Measurements from ENCODE around the gene GMDS. TPM values are rescaled to one million over a fixed set of nuclear protein-coding genes. Genes with fewer than 3 reads are reported as not detected.
A peak's percentile ranks its signal among the peaks of the same experiment; 100 is the strongest.

Gene GMDS
- total RNA-seq, 8 experiments from 2014 or later = 4.5 to 61.7 (median 6.9) TPM

DNA sequence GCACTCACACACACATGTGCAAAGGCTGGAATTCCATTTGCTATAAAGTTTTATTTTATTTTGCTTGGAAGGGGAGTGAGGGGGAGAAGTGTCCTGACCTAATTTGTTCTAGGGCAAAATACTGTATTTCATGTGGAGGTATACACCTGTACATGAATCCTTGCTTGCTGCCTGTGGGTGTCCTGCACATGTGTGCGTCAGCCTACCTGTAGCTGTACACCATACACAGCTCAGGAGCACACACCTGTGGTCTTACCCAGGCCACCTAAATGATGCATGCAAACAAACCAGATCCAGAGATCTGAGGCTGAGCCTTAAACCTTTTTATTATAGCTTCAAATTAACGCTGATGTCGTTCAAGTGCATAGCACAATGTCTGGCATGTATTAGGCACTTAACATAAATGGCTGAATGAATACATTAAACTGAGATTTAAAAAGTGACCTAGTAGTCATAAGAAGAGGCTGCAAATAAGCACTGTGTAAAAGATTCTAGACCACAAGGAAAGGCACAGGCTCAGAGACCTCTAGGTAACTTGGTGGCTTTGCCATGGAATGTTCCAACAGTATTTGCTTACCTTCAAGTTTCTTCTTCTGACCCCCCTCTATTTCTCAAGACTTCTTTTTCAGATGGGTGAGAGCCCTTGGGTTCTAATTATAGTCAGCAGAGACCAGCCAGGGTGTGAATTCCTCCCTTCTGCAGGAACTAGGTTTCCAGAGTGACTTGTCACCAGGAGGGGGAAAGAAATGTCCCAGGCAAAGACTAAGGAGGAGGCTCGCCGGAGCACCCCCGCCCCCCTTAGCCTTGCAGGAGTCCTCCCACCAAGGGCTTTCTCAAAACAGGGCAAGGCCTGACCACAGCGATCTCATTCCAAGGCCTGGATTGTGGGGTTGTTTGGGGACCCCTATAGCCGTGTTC, 622.3 kb downstream of the GMDS start:
- H3K27ac ChIP-seq = no peak overlapping the region
- ATAC-seq (replicated peaks in 6 of 8) = no peak
- in situ Hi-C loops (cut with MboI; ENCODE audit: low pct_unique_long_range_greater_than_20kb in 2 of 9, low sequenced_read_pairs in 9 of 9, unreplicated experiment in 9 of 9) = loop anchor here in 3 of 9 experiments (25.0 kb wide), 2 partner anchors 489 to 1014 kb away; no protein-coding TSS in a partner anchor
- H3K4me3 ChIP-seq = no peak overlapping the region
- WGBS, 10 experiments = 20 to 100% (median 50%) methylated on average over 1 to 5 of the region's 8 CpGs; no CpG with 5 or more reads in 1 of the 10 experiments
- peaks cover 2 to 5% of the 10 kb centered on the region in 2 donors for H3K4me1 ChIP-seq (replicated peaks in 1 of 2)

DNA sequence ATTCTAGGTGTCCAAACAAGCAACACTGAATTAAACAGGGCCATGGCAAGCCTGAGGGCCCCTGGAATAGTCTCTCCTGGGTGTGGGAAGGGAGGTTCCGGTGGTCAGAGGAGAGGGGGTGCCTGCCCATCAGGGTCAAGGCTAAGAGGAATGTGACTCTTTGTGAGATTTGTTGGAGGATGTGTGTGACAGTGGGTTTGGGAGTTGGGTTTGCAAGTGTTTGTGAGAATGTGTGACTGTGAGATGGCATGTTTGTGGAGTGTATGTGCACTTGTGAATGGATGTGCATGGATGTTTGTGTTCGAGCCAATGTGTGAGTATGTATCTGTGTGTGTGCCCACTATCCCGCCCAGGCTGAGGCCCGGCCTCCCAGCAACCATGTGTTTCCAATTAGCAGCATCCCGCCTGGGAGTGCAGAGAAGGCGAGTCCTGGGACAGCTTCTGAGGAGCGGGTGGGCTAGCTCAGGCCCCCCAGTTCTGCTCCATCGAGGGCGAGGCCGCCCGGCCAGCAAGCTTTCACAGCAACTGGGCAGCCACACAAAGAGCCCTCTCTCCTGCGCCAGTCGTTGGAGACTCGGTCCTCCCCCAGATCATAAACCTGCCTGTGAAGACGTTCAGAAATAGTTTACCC, 623.1 kb downstream of the GMDS start:
- Histone ChIP-seq H3K27ac (no peak overlapping the region), H3K4me3 (no peak overlapping the region), H3K4me1 (replicated peaks in 1 of 2) (peaks cover 2 to 5% of the 10 kb centered on the region in 2 donors)
- peak in 2 of 8 experiments; percentile 11 to 24 for ATAC-seq (replicated peaks in 6 of 8)
- in situ Hi-C loops (cut with MboI; ENCODE audit: low pct_unique_long_range_greater_than_20kb in 2 of 9, low sequenced_read_pairs in 9 of 9, unreplicated experiment in 9 of 9) = loop anchor here in 3 of 9 experiments (25.0 kb wide), 2 partner anchors 490 to 1015 kb away; no protein-coding TSS in a partner anchor
- 30 to 87% (median 75%) methylated on average over 1 to 11 of the region's 15 CpGs; no CpG with 5 or more reads in 3 of the 10 experiments for WGBS, 10 experiments

DNA sequence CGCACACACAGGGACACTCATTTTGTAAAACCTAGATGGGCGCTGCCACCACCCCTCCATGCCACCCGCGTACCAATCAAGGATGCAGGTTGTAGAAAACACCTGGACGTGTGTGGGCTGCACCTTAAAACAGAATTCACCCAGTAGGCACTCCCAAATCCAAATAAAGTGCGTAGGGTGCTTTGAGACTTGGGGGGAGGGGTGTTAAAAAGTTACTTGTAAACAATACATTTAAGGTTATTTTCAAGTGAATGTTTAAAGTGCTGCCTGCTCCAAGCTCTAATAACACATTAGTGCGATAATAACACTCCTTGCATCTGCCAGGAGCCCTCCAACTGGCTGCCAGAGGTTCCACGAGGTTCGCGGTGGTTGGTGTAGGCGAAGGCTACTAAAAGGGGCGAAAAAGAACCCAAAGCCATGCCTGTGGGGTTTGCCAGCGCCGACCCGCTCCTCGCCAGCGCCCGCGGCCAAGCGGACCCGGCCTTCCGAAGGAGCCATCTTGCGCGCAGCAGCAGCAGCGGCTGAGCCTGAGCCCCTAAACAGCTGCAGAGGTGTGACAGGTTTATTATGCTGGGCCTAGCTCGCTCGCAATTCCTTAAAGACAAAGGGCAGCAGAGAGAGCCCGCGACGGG, 624.2 kb downstream of the GMDS start:
- ATAC-seq (replicated peaks in 6 of 8) = no peak
- Histone ChIP-seq H3K4me3 (no peak overlapping the region), H3K27ac (no peak overlapping the region), H3K4me1 (replicated peaks in 1 of 2) (peaks cover 2 to 5% of the 10 kb centered on the region in 2 donors)
- WGBS, 10 experiments = 40 to 100% (median 80%) methylated on average over 1 to 28 of the region's 30 CpGs; no CpG with 5 or more reads in 1 of the 10 experiments
- in situ Hi-C loops (cut with MboI; ENCODE audit: low pct_unique_long_range_greater_than_20kb in 2 of 9, low sequenced_read_pairs in 9 of 9, unreplicated experiment in 9 of 9) = loop anchor here in 3 of 9 experiments (25.0 kb wide), 2 partner anchors 491 to 1016 kb away; no protein-coding TSS in a partner anchor

DNA sequence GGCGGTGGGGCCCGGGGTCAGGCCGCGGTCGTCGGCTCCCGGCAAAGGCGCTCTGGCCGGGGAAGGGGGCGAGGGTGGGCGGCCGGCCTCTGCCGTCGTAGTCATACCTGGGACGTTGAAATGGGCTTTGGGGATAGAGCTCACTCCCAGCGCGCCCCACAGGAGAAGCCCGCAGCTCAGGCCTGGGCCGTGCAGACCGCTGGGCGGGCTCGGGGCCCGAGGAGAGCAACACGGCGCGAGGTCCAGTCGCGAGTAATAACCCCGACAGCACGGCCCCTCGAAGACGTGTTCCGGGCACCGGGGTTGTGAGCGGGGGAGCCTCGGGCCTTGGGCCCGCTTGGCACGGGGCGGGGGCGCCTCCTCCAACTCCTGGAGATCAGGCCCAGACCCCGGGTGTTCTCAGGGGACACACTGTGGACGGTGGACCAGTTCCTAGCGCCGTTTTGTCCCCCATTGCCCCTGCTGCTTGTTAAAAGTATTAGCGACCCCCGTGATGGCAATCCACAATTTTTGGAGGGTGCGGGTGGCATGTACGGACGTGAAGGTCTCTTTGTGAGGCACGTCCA, 624.8 kb downstream of the GMDS start:
- in situ Hi-C loops (cut with MboI; ENCODE audit: low pct_unique_long_range_greater_than_20kb in 2 of 9, low sequenced_read_pairs in 9 of 9, unreplicated experiment in 9 of 9) = loop anchor here in 3 of 9 experiments (25.0 kb wide), 2 partner anchors 492 to 1017 kb away; no protein-coding TSS in a partner anchor
- Histone ChIP-seq H3K4me1 (replicated peaks in 1 of 2) (peaks cover 2 to 5% of the 10 kb centered on the region in 2 donors), H3K27ac (no peak overlapping the region), H3K4me3 (no peak overlapping the region)
- no peak for ATAC-seq (replicated peaks in 6 of 8)
- WGBS, 10 experiments = 82 to 90% (median 86%) methylated on average over 3 to 7 of the region's 50 CpGs; no CpG with 5 or more reads in 7 of the 10 experiments

DNA sequence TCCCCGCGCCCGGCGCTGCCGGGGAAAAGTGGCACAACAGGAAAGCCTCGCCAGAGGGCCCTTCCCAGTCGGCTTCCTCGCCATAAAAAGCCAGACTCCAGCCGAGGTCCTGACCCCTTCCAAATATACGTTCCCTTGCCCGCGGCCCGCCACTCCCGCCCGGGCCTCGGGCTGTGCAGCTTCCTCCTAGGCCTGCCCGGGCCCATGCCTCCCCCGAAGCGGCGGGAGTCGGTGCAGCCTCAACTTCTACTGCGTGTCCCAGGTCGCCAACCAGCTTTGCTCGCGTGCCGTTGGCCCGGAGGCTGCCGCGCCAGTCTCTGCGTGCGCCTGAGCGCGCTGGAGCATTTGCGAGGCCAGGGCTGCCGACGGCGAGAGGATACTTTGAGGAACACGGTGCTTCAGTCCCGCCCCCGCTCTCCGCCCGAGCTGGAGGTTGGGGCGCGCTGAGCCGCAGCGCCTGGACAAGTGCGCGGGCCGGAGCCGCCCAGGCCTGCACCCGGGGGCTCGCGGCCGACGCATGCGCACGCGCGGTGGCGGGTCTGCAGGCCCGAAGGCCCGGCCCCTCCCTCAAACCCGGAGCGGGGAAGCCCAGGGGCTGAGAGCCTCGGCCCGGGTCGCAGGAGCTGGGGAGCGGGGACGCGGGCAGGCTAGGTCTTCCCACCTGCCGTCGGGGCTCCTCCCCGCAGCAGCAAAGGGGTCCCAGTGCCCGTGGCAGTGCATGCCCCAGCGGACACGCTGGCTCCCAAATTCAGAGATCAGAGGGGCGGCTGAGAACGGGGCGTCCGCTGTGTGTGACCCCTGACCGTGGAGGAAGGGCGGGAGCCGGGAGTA, 625.5 kb downstream of the GMDS start:
- Histone ChIP-seq H3K4me1 (replicated peaks in 1 of 2) (peaks cover under 1 to 4% of the 10 kb centered on the region in 2 donors), H3K4me3 (no peak overlapping the region), H3K27ac (no peak overlapping the region)
- peak in 5 of 8 experiments; percentile 3 to 68 (median 22) for ATAC-seq (replicated peaks in 6 of 8)
- in situ Hi-C loops (cut with MboI; ENCODE audit: low pct_unique_long_range_greater_than_20kb in 2 of 9, low sequenced_read_pairs in 9 of 9, unreplicated experiment in 9 of 9) = loop anchor here in 3 of 9 experiments (25.0 kb wide), 2 partner anchors 492 to 1017 kb away; no protein-coding TSS in a partner anchor
- 5 to 50% (median 8%) methylated on average over 2 to 16 of the region's 83 CpGs; no CpG with 5 or more reads in 7 of the 10 experiments for WGBS, 10 experiments

DNA sequence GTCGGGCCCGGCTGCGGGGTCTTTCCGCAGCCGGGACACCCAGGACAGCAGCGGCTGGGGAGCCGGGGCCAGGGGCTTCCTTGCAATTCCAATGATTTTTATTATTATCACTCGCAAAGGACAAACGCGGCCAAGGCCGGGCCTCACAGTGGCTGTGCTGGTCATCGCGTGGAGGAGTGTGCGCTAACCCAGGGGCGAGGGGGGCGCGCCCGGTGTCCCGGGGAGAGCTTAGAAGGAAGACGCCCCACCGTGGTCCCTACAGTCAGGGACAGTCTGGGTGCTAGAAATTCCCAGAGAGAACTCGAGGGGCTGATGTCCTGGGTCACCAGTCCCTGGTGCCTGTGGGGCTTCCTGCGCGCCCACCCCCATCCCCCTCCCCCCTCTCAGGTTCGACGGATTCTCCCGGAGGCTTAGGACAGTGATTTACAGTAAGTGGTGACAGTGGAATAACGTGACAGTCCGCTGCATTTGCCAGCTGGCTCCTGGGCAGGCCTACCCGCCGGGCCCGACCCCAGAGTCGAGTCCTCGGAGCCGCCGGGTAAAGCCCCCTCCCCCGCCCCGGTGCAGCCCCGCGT, 626.2 kb downstream of the GMDS start:
- Histone ChIP-seq H3K27ac (no peak overlapping the region), H3K4me1 (replicated peaks in 1 of 2) (peaks cover 0 to 9% of the 10 kb centered on the region in 2 donors), H3K4me3 (no peak overlapping the region)
- in situ Hi-C loops (cut with MboI; ENCODE audit: low pct_unique_long_range_greater_than_20kb in 2 of 9, low sequenced_read_pairs in 9 of 9, unreplicated experiment in 9 of 9) = loop anchor here in 3 of 9 experiments (25.0 kb wide), 2 partner anchors 493 to 1018 kb away; no protein-coding TSS in a partner anchor
- ATAC-seq (replicated peaks in 6 of 8) = peak in 1 of 8 experiments; percentile 0
- WGBS, 10 experiments = 31 to 48% methylated on average over 5 to 16 of the region's 40 CpGs; no CpG with 5 or more reads in 8 of the 10 experiments

DNA sequence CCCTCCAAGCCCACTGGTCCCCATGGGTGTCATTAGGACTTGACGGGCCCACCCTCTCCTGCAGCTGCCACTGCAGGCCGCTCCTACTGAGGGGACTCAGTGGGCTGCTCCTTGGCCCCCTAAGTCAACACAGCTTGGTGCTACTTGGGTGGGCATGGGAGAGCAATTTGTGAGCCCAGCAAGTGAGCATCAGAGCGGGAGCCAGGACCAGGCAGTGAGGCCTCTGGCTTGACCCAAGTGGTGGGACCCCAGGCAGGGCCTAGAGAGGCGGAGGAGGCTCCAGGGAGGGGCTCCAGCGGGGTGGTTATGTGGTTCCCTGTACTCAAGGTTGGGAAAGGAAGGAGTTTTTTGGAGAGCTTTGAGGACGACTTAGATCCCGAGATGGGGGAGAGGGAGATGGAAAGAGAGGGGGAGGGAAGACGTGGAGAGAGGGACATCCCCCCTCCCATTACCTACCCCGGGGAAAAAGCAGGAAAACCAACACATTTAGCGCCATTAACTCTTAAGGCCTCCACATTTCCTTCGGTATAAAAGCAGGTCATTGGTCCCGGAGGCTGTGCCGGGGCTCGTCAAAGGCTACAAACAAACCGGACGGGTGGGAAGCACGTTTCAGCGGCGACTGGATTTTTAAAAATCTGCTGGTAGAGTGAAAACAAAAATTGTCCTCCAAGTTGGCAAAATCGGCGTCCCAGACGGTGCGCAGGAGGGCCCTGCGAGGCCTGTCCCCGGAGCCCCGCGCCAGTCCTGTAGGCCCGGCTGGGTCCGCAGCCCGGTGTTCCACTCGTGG, 626.9 kb downstream of the GMDS start:
- H3K4me1 ChIP-seq (replicated peaks in 1 of 2) = peaks cover 0 to 10% of the 10 kb centered on the region in 2 donors
- no peak for ATAC-seq (replicated peaks in 6 of 8)
- H3K27ac ChIP-seq = no peak overlapping the region
- no peak overlapping the region for H3K4me3 ChIP-seq
- WGBS, 10 experiments = 30 to 100% (median 68%) methylated on average over 1 to 21 of the region's 31 CpGs; no CpG with 5 or more reads in 4 of the 10 experiments
- in situ Hi-C loops (cut with MboI; ENCODE audit: low pct_unique_long_range_greater_than_20kb in 2 of 9, low sequenced_read_pairs in 9 of 9, unreplicated experiment in 9 of 9) = loop anchor here in 3 of 9 experiments (25.0 kb wide), 2 partner anchors 494 to 1019 kb away; no protein-coding TSS in a partner anchor

DNA sequence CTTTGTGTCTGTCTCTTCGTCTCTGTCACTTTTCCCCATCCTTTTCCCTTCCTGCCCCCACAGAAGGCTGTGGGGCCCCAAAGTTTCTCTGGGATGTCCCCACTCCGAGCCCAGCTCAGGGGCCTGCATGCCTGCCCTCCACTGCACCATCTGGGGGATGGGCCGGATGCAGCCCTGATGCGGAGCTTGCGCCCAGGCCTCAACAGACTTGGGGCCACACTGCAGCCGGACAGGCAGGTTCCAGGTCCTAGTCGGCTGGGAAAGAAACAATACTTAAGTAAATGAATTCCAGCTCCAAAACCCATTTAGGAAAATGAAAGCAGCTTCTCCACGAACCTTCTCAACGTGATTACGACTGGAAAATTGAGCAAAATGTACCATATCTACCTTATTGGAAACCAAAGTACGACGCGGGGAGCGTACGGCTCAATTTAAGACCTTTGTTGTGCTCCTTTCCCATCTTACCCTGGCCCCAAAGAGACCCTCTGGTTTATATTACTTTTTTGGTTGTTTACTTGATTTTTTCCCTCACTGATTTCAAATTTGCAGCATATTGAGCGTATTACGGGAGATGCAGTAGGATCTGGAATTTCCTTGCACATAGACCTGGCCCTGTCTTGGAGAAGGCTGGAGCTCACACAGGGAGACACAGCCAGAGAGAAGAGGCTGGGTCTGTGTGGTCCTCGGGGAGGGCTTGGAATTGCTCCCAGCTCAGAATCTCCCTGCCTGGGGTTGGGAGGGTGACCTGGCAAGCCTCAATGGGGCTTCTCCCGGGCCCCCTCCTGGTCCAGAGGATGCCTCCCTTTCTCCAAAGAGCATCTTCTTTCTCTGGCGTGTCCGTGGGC, 627.7 kb downstream of the GMDS start:
- Histone ChIP-seq H3K27ac (no peak overlapping the region), H3K4me1 (replicated peaks in 1 of 2) (peaks cover 0 to 11% of the 10 kb centered on the region in 2 donors), H3K4me3 (no peak overlapping the region)
- in situ Hi-C loops (cut with MboI; ENCODE audit: low pct_unique_long_range_greater_than_20kb in 2 of 9, low sequenced_read_pairs in 9 of 9, unreplicated experiment in 9 of 9) = loop anchor here in 3 of 9 experiments (25.0 kb wide), 2 partner anchors 495 to 1020 kb away; no protein-coding TSS in a partner anchor
- WGBS, 10 experiments = 55 to 93% (median 83%) methylated on average over 3 to 12 of the region's 21 CpGs
- no peak for ATAC-seq (replicated peaks in 6 of 8)

DNA sequence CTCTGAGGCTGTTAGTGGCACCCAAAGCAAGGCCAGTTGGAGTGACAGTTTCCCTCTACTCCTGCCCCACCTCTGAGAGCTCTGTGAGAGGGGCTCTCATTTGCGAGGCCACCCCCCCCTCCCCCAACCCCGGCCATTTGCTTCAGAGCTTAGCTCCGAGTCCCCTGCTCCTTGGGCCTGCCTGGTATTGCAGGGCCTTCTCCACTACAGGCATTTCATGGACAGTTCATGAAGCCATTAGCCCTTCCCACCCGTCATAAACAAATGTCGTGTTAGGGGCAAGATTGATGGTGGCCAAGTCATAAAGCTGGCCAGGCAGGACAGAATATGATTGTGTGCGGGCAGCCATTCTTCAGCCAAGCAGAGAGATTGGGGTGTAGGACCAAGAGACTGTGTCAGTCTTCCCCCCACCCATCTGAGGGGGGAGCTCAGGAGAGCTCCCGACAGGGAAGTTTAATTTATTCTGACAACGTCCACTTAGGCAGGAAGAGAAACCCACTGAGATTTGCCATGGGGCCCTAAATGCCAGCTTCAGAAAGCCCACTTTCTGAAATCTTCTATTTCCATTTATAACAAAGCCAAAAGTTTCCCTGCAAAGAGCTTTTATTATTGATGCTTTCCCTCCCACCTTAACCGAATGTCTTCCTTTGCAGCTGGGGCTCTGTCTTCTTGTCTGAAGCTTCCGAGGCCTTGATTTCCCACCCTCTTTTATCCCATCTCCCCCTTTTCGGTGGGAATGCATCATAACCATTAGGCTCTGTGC, 628.5 kb downstream of the GMDS start:
- no peak for ATAC-seq (replicated peaks in 6 of 8)
- WGBS, 10 experiments = 13 to 100% (median 40%) methylated on average over 1 to 4 of the region's 11 CpGs; no CpG with 5 or more reads in 1 of the 10 experiments
- Histone ChIP-seq H3K27ac (no peak overlapping the region), H3K4me3 (no peak overlapping the region), H3K4me1 (replicated peaks in 1 of 2) (peaks cover 0 to 11% of the 10 kb centered on the region in 2 donors)
- in situ Hi-C loops (cut with MboI; ENCODE audit: low pct_unique_long_range_greater_than_20kb in 2 of 9, low sequenced_read_pairs in 9 of 9, unreplicated experiment in 9 of 9) = loop anchor here in 3 of 9 experiments (25.0 kb wide), 2 partner anchors 495 to 1020 kb away; no protein-coding TSS in a partner anchor

All from motor neuron (in vitro differentiated cells).